Central memory CD8-positive, alpha-beta T cell (primary cell): ENCODE measurements around the gene ZBTB7C.

ENCODE experiments used
- ATAC-seq: fragments of 150-1000 bp; cut with Tn5 transposase; replicated peaks from 2 replicates; pipeline ENCODE4 v1.10.0; 2022; ENCODE audit warnings: mild to moderate bottlenecking, moderate FRiP score, moderate number of reproducible peaks; ENCODE audit not compliant: poor library complexity, severe bottlenecking; ENCODE audit errors: extremely low read depth
- DNase-seq, 2 donors: peaks; one replicate each; pipeline ENCODE4 v3.0.0; 2021; ENCODE audit warnings: low spot score in 2 of 2
- H3K27ac Mint-ChIP-seq: one replicate; pipeline ENCODE4 v1.8.0; 2022; ENCODE audit warnings: low read depth, mild to moderate bottlenecking, moderate library complexity, mixed read lengths
- H3K27me3 Mint-ChIP-seq: one replicate; pipeline ENCODE4 v1.8.0; 2022; ENCODE audit warnings: mixed read lengths
- H3K36me3 Mint-ChIP-seq: one replicate; pipeline ENCODE4 v1.8.0; 2022; ENCODE audit warnings: mild to moderate bottlenecking, moderate library complexity, mixed read lengths; ENCODE audit not compliant: insufficient read depth
- H3K4me1 Mint-ChIP-seq: one replicate; pipeline ENCODE4 v1.8.0; 2022; ENCODE audit warnings: mixed read lengths
- H3K4me3 Mint-ChIP-seq: one replicate; pipeline ENCODE4 v1.8.0; 2022; ENCODE audit warnings: mild to moderate bottlenecking, moderate library complexity, mixed read lengths
- H3K9me3 Mint-ChIP-seq: one replicate; pipeline ENCODE4 v1.8.0; 2022; ENCODE audit warnings: mixed read lengths

Gene ZBTB7C

GRCh38 chr18:48317781-48318381, 91.3 kb downstream of the ZBTB7C start:
- no peak for DNase-seq
- Mint-ChIP-seq H3K27ac (no peak overlapping the region), H3K36me3 (no peaks in the 10 kb centered on the region), H3K4me1 (no peaks in the 10 kb centered on the region), H3K4me3 (no peak overlapping the region), H3K9me3 (no peaks in the 10 kb centered on the region), H3K27me3 (peaks cover 43% of the 10 kb centered on the region)
- no peak for ATAC-seq

- H3K36me3 Mint-ChIP-seq: no peaks in the 10 kb centered on the region
- no peak overlapping the region for H3K4me3 Mint-ChIP-seq
- H3K9me3 Mint-ChIP-seq: no peaks in the 10 kb centered on the region
- no peaks in the 10 kb centered on the region for H3K4me1 Mint-ChIP-seq
- no peak for ATAC-seq
- peaks cover 34% of the 10 kb centered on the region for H3K27me3 Mint-ChIP-seq
- H3K27ac Mint-ChIP-seq: no peak overlapping the region
- DNase-seq: no peak
These were observed 93.0 kb downstream of the ZBTB7C start for GRCh38 chr18:48316177-48316576.

- Mint-ChIP-seq H3K27me3 (peaks cover 19% of the 10 kb centered on the region), H3K9me3 (no peaks in the 10 kb centered on the region), H3K27ac (no peak overlapping the region)
These were observed 94.5 kb downstream of the ZBTB7C start for GRCh38 chr18:48314690-48315089.

GRCh38 chr18:48313792-48314191, 95.4 kb downstream of the ZBTB7C start:
- H3K36me3 Mint-ChIP-seq: no peaks in the 10 kb centered on the region
- no peak overlapping the region for H3K27ac Mint-ChIP-seq
- no peaks in the 10 kb centered on the region for H3K4me1 Mint-ChIP-seq

More at GRCh38 chr18:48314690-48315089, 94.5 kb downstream of the ZBTB7C start:
- ATAC-seq (no peak), DNase-seq (no peak)
- no peaks in the 10 kb centered on the region for H3K4me1 Mint-ChIP-seq
- H3K36me3 Mint-ChIP-seq: no peaks in the 10 kb centered on the region
- H3K4me3 Mint-ChIP-seq: no peak overlapping the region

GRCh38 chr18:48312066-48312465, 97.1 kb downstream of the ZBTB7C start:
- no peak overlapping the region for H3K27ac Mint-ChIP-seq
- no peaks in the 10 kb centered on the region for H3K36me3 Mint-ChIP-seq

More at GRCh38 chr18:48313792-48314191, 95.4 kb downstream of the ZBTB7C start:
- no peak for DNase-seq
- no peak overlapping the region for H3K4me3 Mint-ChIP-seq
- H3K9me3 Mint-ChIP-seq: no peaks in the 10 kb centered on the region
- ATAC-seq: no peak
- H3K27me3 Mint-ChIP-seq: peaks cover 10% of the 10 kb centered on the region

DNA sequence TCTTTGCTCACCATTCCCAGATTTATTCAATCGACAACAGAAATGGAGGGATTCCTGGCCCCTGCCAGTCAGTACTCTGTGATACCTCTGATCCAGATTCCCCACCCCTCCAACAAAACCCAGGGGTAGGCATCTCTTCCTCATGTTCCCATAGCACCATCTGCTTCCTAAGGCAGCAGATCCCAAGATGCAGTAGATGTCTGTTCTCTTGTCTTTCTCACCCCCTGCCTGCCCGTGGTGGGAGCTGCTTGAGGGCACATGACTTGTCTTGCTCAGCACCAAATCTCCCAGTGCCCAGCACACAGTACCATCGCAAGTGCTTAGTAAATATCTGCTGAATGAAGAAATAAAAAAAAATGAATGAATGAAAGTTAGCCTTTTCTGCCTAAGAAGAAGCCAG, 98.2 kb downstream of the ZBTB7C start:
- no peaks in the 10 kb centered on the region for H3K4me1 Mint-ChIP-seq
- DNase-seq: no peak
- H3K27me3 Mint-ChIP-seq: no peaks in the 10 kb centered on the region
- H3K27ac Mint-ChIP-seq: no peak overlapping the region
- ATAC-seq: no peak
- H3K4me3 Mint-ChIP-seq: no peak overlapping the region
- no peaks in the 10 kb centered on the region for H3K9me3 Mint-ChIP-seq
- no peaks in the 10 kb centered on the region for H3K36me3 Mint-ChIP-seq

More at GRCh38 chr18:48312066-48312465, 97.1 kb downstream of the ZBTB7C start:
- Mint-ChIP-seq H3K4me1 (no peaks in the 10 kb centered on the region), H3K27me3 (no peaks in the 10 kb centered on the region), H3K4me3 (no peak overlapping the region), H3K9me3 (no peaks in the 10 kb centered on the region)
- ATAC-seq: no peak
- no peak for DNase-seq

DNA sequence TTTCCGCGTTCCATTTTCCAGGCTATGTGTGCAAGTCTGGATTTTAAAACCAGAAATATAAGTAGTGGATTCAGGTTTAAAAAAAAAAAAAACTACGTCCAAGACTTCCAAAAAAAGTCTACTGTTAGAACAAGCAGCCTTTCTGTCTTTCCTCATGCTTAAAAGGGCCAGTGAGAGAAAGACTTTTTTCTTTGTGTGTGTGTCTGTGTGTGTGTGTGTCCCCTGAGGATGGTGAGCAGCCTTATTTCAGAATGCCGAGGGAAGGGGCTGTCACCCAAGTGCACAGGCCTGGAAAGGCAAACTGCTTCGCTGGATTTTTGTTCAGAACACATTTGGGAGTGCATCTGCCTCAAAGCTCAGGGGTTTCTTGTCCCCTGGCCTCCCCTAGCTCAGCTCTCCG, 98.8 kb downstream of the ZBTB7C start:
- H3K27me3 Mint-ChIP-seq: no peaks in the 10 kb centered on the region
- DNase-seq (no peak), ATAC-seq (no peak)
- no peaks in the 10 kb centered on the region for H3K4me1 Mint-ChIP-seq
- H3K27ac Mint-ChIP-seq: no peak overlapping the region
- H3K36me3 Mint-ChIP-seq: no peaks in the 10 kb centered on the region
- no peak overlapping the region for H3K4me3 Mint-ChIP-seq
- H3K9me3 Mint-ChIP-seq: no peaks in the 10 kb centered on the region

DNA sequence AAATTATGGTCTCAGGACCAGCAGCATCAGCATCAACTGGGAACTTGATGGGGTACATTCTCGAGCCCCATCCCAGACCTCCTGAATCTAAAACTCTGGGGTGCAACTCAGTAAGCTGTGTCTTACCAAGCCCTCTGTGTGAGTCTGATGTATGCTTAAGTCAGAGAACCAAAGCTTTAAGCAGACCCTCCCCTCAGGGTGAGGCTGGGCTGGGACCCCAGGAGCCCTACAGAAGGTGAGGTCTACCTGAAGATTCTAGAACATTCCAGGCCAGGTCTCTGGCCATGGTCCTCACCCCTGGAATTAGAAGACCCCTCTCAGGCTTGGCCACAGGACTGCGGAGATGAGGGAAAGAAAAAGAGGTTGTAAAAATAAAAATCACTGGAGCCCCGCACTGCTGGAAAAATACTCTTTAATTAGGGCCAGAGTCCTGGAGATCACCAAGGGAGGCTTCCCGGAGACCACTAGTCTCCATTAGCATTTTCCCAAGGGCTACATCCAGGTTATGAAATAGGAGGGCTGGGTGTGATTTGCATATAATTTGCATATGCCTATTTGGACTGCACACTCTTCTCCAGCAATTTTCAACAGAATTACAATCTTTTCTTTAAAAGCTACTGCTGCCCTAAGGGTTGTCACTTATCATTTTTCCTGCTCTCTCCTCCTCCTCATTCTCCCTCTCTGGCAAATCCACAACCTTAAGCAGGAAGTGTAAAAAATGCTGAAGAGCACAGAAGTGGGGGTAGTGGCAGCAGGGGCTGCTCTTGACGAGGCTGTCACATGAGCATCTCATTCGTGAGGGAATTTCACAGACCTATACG, 100.2 kb downstream of the ZBTB7C start:
- Mint-ChIP-seq H3K4me1 (no peaks in the 10 kb centered on the region), H3K4me3 (no peak overlapping the region), H3K9me3 (no peaks in the 10 kb centered on the region), H3K27ac (no peak overlapping the region), H3K36me3 (no peaks in the 10 kb centered on the region), H3K27me3 (no peaks in the 10 kb centered on the region)
- no peak for ATAC-seq
- no peak for DNase-seq

- ATAC-seq (no peak), DNase-seq (no peak)
- Mint-ChIP-seq H3K27ac (no peak overlapping the region), H3K27me3 (no peaks in the 10 kb centered on the region), H3K4me3 (no peak overlapping the region), H3K36me3 (no peaks in the 10 kb centered on the region), H3K9me3 (no peaks in the 10 kb centered on the region), H3K4me1 (no peaks in the 10 kb centered on the region)
These were observed 101.1 kb downstream of the ZBTB7C start for GRCh38 chr18:48308027-48308635.

- no peak overlapping the region for H3K27ac Mint-ChIP-seq
- no peak overlapping the region for H3K4me3 Mint-ChIP-seq
- no peaks in the 10 kb centered on the region for H3K9me3 Mint-ChIP-seq
- H3K4me1 Mint-ChIP-seq: no peaks in the 10 kb centered on the region
- ATAC-seq (no peak), DNase-seq (no peak)
- no peaks in the 10 kb centered on the region for H3K27me3 Mint-ChIP-seq
- no peaks in the 10 kb centered on the region for H3K36me3 Mint-ChIP-seq
These were observed 102.3 kb downstream of the ZBTB7C start for GRCh38 chr18:48306838-48307237.

- no peak overlapping the region for H3K4me3 Mint-ChIP-seq
These were observed 104.1 kb downstream of the ZBTB7C start for GRCh38 chr18:48304906-48305693.

DNA sequence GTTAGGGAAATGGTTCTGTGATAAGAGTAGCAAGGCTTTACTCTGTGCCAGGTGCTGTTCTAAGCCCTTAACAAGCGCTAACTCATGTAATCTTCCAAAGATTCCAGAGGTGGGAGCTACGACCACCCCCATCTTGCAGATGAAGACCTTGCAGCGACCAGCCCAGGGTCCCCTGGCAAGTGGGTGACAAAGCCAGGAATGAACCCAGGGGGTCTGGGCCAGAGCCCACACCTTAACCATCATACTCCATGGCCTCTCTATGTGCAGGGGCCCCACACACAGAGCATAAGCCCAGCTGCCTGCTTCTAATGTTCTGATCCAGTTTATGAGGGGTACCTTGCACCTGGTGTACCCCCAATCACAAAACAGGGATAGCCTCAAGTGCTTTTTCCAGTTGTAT, 105.3 kb downstream of the ZBTB7C start:
- no peak overlapping the region for H3K27ac Mint-ChIP-seq
- DNase-seq (no peak), ATAC-seq (no peak)
- H3K4me1 Mint-ChIP-seq: peaks cover 7% of the 10 kb centered on the region
- H3K9me3 Mint-ChIP-seq: no peaks in the 10 kb centered on the region
- no peaks in the 10 kb centered on the region for H3K36me3 Mint-ChIP-seq
- no peaks in the 10 kb centered on the region for H3K27me3 Mint-ChIP-seq
- no peak overlapping the region for H3K4me3 Mint-ChIP-seq

More at GRCh38 chr18:48304906-48305693, 104.1 kb downstream of the ZBTB7C start:
- no peaks in the 10 kb centered on the region for H3K9me3 Mint-ChIP-seq
- H3K27me3 Mint-ChIP-seq: no peaks in the 10 kb centered on the region
- H3K36me3 Mint-ChIP-seq: no peaks in the 10 kb centered on the region
- no peak overlapping the region for H3K27ac Mint-ChIP-seq
- ATAC-seq (no peak), DNase-seq (no peak)
- H3K4me1 Mint-ChIP-seq: peaks cover 6% of the 10 kb centered on the region
